Measurements from ENCODE around the gene PTGS1. TPM values are rescaled to one million over a fixed set of nuclear protein-coding genes. Genes with fewer than 3 reads are reported as not detected.

Gene PTGS1
- total and polyA plus RNA-seq, 4 experiments from 2014 or later, result 0.17 to 0.49 (median 0.28) TPM; not detected in 1

DNA sequence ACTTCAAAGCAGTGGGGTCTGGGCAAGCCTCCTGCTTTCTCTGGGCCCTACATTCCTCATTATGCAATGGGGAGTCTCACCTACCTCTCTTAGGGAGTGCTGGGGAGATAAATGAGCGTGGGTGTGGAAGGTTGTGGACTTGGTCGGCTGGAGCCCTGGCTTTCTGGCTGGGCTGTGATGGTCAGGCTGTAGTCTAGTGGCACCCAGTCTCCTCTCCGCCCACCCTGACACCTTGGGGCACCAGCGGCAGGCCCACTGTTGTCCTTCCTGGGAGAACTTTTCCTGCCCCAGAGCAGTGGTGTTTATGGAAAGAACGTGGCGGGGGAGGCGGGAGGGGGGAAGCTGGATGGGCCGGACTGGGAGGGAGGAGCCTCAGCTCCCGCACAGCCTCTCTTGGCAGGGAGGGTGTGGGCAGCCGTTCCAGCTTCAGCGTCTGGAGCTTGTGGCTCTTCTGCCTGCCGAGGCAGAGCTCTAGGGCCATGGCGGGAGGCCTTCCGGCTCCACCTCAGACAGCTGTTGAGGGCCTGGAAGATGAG lies 4.1 kb downstream of the PTGS1 start:
- Histone ChIP-seq H3K9me3 (ENCODE audit: control insufficient read depth in 1 of 2, low read length in 2 of 2) (peaks cover 0 to 11% of the 10 kb centered on the region in 2 donors), H3K27me3 (ENCODE audit: insufficient read depth, low read length) (peaks cover 4% of the 10 kb centered on the region), H3K27ac (ENCODE audit: low read depth, low read length) (no peak overlapping the region), H3K4me3 (ENCODE audit: low read length in 2 of 2) (no peak overlapping the region), H3K4me1 (ENCODE audit: insufficient read depth, low read length) (peaks cover 10% of the 10 kb centered on the region), H3K36me3 (ENCODE audit: insufficient read depth, low read length) (no peaks in the 10 kb centered on the region)
- intact Hi-C loops (cut with micrococcal nuclease), result no loop called here
- CTCF ChIA-PET (ENCODE audit: partially characterized antibody), result no interaction called here
- Mint-ChIP-seq H3K27ac (no peak overlapping the region), H3K9me3 (peaks cover 0 to 14% (median 5%) of the 10 kb centered on the region in 8 donors), H3K27me3 (peaks cover 23 to 34% of the 10 kb centered on the region in 2 donors), H3K36me3 (no peaks in the 10 kb centered on the region), H3K4me3 (no peak overlapping the region), H3K4me1 (peaks cover 6 to 18% (median 8%) of the 10 kb centered on the region in 4 donors)
- POLR2A ChIA-PET (ENCODE audit: partially characterized antibody), result no interaction called here
- DNase-seq, result no peak

DNA sequence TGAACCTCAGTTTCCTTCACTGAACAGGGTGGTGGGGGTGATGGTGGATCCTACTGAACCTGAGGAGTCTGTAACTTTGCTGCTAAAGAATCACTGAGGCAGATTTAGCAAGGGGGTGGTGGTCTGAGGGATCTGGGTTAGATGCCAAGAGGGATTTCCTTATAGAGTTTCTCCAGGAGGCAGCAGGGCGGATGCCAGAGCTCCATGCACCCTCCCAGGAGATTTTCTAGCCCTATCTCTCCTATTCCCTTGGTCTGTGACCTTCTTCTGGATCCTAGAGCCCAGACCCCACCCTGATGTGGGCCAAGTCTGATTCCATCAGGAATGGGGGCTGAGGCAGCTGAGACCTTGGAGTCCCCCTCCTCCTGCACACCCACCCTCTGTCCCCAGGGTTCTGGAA lies 6.0 kb downstream of the PTGS1 start:
- H3K36me3 ChIP-seq (ENCODE audit: insufficient read depth, low read length), result no peaks in the 10 kb centered on the region
- Mint-ChIP-seq H3K27ac (no peak overlapping the region), H3K4me1 (peaks cover 0 to 5% (median 3%) of the 10 kb centered on the region in 4 donors), H3K4me3 (no peak overlapping the region), H3K27me3 (peaks cover 18 to 26% of the 10 kb centered on the region in 2 donors), H3K36me3 (no peaks in the 10 kb centered on the region), H3K9me3 (peaks cover 0 to 14% (median 7%) of the 10 kb centered on the region in 8 donors)
- no peak overlapping the region for H3K27ac ChIP-seq (ENCODE audit: low read depth, low read length)
- CTCF ChIA-PET (ENCODE audit: partially characterized antibody), result no interaction called here
- peaks cover 0 to 11% of the 10 kb centered on the region in 2 donors for H3K9me3 ChIP-seq (ENCODE audit: control insufficient read depth in 1 of 2, low read length in 2 of 2)
- peaks cover 2% of the 10 kb centered on the region for H3K27me3 ChIP-seq (ENCODE audit: insufficient read depth, low read length)
- DNase-seq, result no peak
- H3K4me1 ChIP-seq (ENCODE audit: insufficient read depth, low read length), result no peaks in the 10 kb centered on the region
- no peak overlapping the region for H3K4me3 ChIP-seq (ENCODE audit: low read length in 2 of 2)
- POLR2A ChIA-PET (ENCODE audit: partially characterized antibody), result no interaction called here
- intact Hi-C loops (cut with micrococcal nuclease), result no loop called here

DNA sequence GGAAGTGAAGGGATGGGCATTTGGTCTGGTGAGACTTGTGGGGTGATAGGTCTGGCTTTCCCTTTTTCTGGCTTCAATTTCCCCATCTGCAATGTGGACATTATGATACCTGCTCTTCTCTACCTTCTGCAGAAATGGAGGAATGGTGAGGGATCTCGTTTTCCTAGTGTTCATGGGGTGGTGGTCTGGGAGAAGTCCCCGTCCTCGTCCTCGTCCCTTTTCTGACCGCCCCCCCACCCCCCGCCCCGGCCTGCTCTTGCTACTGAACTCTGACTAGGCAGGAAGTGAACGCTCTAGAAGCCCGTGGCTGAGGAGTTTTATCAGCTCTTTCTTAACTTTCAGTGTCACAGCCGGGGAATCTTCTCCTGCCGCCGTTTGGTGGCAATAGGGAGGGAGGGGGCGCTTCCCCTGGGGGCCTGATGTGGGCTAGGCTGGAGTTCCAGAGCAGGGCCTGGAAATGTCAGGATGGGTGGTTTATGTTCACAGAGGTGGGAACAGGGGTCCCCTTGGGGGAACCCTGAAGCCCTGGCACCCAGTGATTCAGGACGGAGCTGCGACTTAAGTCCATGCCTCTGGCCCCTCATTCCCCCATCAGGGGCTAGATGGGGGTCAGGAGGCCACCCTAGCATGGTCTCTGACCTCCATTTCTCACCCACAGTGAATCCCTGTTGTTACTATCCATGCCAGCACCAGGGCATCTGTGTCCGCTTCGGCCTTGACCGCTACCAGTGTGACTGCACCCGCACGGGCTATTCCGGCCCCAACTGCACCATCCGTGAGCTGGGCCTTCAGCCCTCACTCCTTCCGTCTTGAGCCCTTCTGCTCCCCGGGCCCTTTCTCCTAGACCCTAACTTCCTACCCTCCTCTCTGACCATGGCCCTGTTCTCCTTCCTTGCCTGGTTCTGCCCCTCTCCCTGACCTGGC lies 6.7 kb downstream of the PTGS1 start:
- intact Hi-C loops (cut with micrococcal nuclease), result no loop called here
- Histone ChIP-seq H3K27me3 (ENCODE audit: insufficient read depth, low read length) (no peaks in the 10 kb centered on the region), H3K4me1 (ENCODE audit: insufficient read depth, low read length) (no peaks in the 10 kb centered on the region), H3K4me3 (ENCODE audit: low read length in 2 of 2) (no peak overlapping the region), H3K9me3 (ENCODE audit: control insufficient read depth in 1 of 2, low read length in 2 of 2) (peaks cover 0 to 11% of the 10 kb centered on the region in 2 donors), H3K27ac (ENCODE audit: low read depth, low read length) (no peak overlapping the region), H3K36me3 (ENCODE audit: insufficient read depth, low read length) (no peaks in the 10 kb centered on the region)
- DNase-seq, result no peak
- ChIA-PET CTCF (ENCODE audit: partially characterized antibody) (no interaction called here), POLR2A (ENCODE audit: partially characterized antibody) (no interaction called here)
- Mint-ChIP-seq H3K27me3 (peaks cover 12 to 21% of the 10 kb centered on the region in 2 donors), H3K9me3 (peaks cover 0 to 14% (median 7%) of the 10 kb centered on the region in 8 donors), H3K27ac (no peak overlapping the region), H3K4me3 (peak overlapping the region in 1 of 8 donors; percentile 2), H3K4me1 (peaks cover 0 to 4% (median 2%) of the 10 kb centered on the region in 4 donors), H3K36me3 (no peaks in the 10 kb centered on the region)

DNA sequence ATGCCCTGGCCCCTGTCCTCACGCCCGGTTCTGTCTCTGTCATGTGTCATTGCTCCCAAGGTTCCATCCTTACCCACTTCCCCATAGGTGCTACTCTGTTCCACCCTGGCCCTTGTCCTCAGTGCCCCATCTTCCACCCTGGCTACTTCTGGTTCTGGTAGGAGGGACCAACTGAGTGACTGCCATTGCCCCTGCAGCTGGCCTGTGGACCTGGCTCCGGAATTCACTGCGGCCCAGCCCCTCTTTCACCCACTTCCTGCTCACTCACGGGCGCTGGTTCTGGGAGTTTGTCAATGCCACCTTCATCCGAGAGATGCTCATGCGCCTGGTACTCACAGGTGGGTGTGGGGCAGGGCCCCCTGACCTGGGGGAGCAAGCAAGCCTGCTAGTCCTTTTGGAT lies 7.4 kb downstream of the PTGS1 start:
- intact Hi-C loops (cut with micrococcal nuclease), result no loop called here
- H3K36me3 ChIP-seq (ENCODE audit: insufficient read depth, low read length), result no peaks in the 10 kb centered on the region
- peaks cover 0 to 14% (median 7%) of the 10 kb centered on the region in 8 donors for H3K9me3 Mint-ChIP-seq
- no peak overlapping the region for H3K27ac ChIP-seq (ENCODE audit: low read depth, low read length)
- H3K27me3 ChIP-seq (ENCODE audit: insufficient read depth, low read length), result no peaks in the 10 kb centered on the region
- peaks cover 8 to 17% of the 10 kb centered on the region in 2 donors for H3K27me3 Mint-ChIP-seq
- POLR2A ChIA-PET (ENCODE audit: partially characterized antibody), result no interaction called here
- peaks cover 0 to 11% of the 10 kb centered on the region in 2 donors for H3K9me3 ChIP-seq (ENCODE audit: control insufficient read depth in 1 of 2, low read length in 2 of 2)
- no peaks in the 10 kb centered on the region for H3K4me1 ChIP-seq (ENCODE audit: insufficient read depth, low read length)
- no peak for DNase-seq
- H3K4me3 ChIP-seq (ENCODE audit: low read length in 2 of 2), result no peak overlapping the region
- no peaks in the 10 kb centered on the region for H3K36me3 Mint-ChIP-seq
- H3K4me3 Mint-ChIP-seq, result peak overlapping the region in 1 of 8 donors; percentile 4
- CTCF ChIA-PET (ENCODE audit: partially characterized antibody), result no interaction called here
- no peak overlapping the region for H3K27ac Mint-ChIP-seq
- peaks cover 0 to 4% (median 2%) of the 10 kb centered on the region in 4 donors for H3K4me1 Mint-ChIP-seq

- intact Hi-C loops (cut with micrococcal nuclease), result no loop called here
- peaks cover 8 to 17% of the 10 kb centered on the region in 2 donors for H3K27me3 Mint-ChIP-seq
Measured at GRCh38 chr9:122379340-122379739, 8.5 kb downstream of the PTGS1 start.

GRCh38 chr9:122380293-122380692 lies 9.5 kb downstream of the PTGS1 start:
- H3K36me3 ChIP-seq (ENCODE audit: insufficient read depth, low read length), result no peaks in the 10 kb centered on the region
- Mint-ChIP-seq H3K27ac (no peak overlapping the region), H3K36me3 (no peaks in the 10 kb centered on the region), H3K4me1 (peaks cover 0 to 4% (median 2%) of the 10 kb centered on the region in 4 donors), H3K27me3 (peaks cover 8 to 18% of the 10 kb centered on the region in 2 donors), H3K9me3 (peaks cover 0 to 14% (median 7%) of the 10 kb centered on the region in 8 donors), H3K4me3 (no peak overlapping the region)
- no peaks in the 10 kb centered on the region for H3K27me3 ChIP-seq (ENCODE audit: insufficient read depth, low read length)
- peaks cover 0 to 11% of the 10 kb centered on the region in 2 donors for H3K9me3 ChIP-seq (ENCODE audit: control insufficient read depth in 1 of 2, low read length in 2 of 2)
- H3K27ac ChIP-seq (ENCODE audit: low read depth, low read length), result no peak overlapping the region
- H3K4me3 ChIP-seq (ENCODE audit: low read length in 2 of 2), result no peak overlapping the region
- no peaks in the 10 kb centered on the region for H3K4me1 ChIP-seq (ENCODE audit: insufficient read depth, low read length)
- intact Hi-C loops (cut with micrococcal nuclease), result no loop called here
- ChIA-PET POLR2A (ENCODE audit: partially characterized antibody) (no interaction called here), CTCF (ENCODE audit: partially characterized antibody) (no interaction called here)
- DNase-seq, result no peak

More at GRCh38 chr9:122379340-122379739, 8.5 kb downstream of the PTGS1 start:
- Histone ChIP-seq H3K4me3 (ENCODE audit: low read length in 2 of 2) (no peak overlapping the region), H3K9me3 (ENCODE audit: control insufficient read depth in 1 of 2, low read length in 2 of 2) (peaks cover 0 to 11% of the 10 kb centered on the region in 2 donors), H3K36me3 (ENCODE audit: insufficient read depth, low read length) (no peaks in the 10 kb centered on the region), H3K4me1 (ENCODE audit: insufficient read depth, low read length) (no peaks in the 10 kb centered on the region), H3K27me3 (ENCODE audit: insufficient read depth, low read length) (no peaks in the 10 kb centered on the region), H3K27ac (ENCODE audit: low read depth, low read length) (no peak overlapping the region)
- DNase-seq, result no peak
- ChIA-PET POLR2A (ENCODE audit: partially characterized antibody) (no interaction called here), CTCF (ENCODE audit: partially characterized antibody) (no interaction called here)
- H3K9me3 Mint-ChIP-seq, result peaks cover 0 to 14% (median 7%) of the 10 kb centered on the region in 8 donors
- peaks cover 0 to 4% (median 2%) of the 10 kb centered on the region in 4 donors for H3K4me1 Mint-ChIP-seq
- H3K4me3 Mint-ChIP-seq, result no peak overlapping the region
- H3K36me3 Mint-ChIP-seq, result no peaks in the 10 kb centered on the region
- no peak overlapping the region for H3K27ac Mint-ChIP-seq

DNA sequence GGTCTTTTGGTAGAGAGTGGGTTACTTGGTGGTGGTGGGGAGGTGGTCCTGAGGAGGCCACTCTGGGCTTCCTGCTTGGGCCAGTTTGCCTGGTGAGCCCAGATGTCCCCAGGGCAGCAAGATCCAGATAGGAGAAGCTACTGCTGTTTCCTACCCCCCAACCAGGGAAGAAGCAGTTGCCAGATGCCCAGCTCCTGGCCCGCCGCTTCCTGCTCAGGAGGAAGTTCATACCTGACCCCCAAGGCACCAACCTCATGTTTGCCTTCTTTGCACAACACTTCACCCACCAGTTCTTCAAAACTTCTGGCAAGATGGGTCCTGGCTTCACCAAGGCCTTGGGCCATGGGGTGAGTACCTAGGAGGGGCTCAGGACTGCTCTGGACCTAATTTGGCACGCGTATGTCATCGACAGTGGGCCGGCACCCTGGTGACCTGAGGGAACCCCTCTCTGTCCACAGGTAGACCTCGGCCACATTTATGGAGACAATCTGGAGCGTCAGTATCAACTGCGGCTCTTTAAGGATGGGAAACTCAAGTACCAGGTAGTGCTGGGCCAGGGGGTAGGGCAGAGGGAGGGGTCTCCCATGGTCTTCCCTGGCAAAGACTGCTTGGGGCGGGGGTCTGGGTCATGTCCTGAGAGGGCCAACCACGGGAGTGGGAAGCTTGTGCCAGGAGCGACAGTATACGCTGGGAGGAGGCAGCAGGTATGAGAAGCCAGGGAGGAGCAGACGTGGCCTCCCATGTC lies 10.6 kb downstream of the PTGS1 start:
- H3K9me3 Mint-ChIP-seq, result peaks cover 0 to 14% (median 7%) of the 10 kb centered on the region in 8 donors
- CTCF ChIA-PET (ENCODE audit: partially characterized antibody), result no interaction called here
- H3K27ac Mint-ChIP-seq, result no peak overlapping the region

More for the DNA sequence above, 10.6 kb downstream of the PTGS1 start:
- intact Hi-C loops (cut with micrococcal nuclease), result no loop called here
- no peak overlapping the region for H3K4me3 ChIP-seq (ENCODE audit: low read length in 2 of 2)
- no peaks in the 10 kb centered on the region for H3K27me3 ChIP-seq (ENCODE audit: insufficient read depth, low read length)
- H3K36me3 Mint-ChIP-seq, result no peaks in the 10 kb centered on the region
- H3K4me1 Mint-ChIP-seq, result peaks cover 0 to 4% (median 2%) of the 10 kb centered on the region in 4 donors
- peaks cover 5 to 11% of the 10 kb centered on the region in 2 donors for H3K27me3 Mint-ChIP-seq
- POLR2A ChIA-PET (ENCODE audit: partially characterized antibody), result no interaction called here
- H3K36me3 ChIP-seq (ENCODE audit: insufficient read depth, low read length), result no peaks in the 10 kb centered on the region
- no peak for DNase-seq
- H3K27ac ChIP-seq (ENCODE audit: low read depth, low read length), result no peak overlapping the region
- H3K9me3 ChIP-seq (ENCODE audit: control insufficient read depth in 1 of 2, low read length in 2 of 2), result peaks cover 0 to 11% of the 10 kb centered on the region in 2 donors
- H3K4me1 ChIP-seq (ENCODE audit: insufficient read depth, low read length), result no peaks in the 10 kb centered on the region
- H3K4me3 Mint-ChIP-seq, result no peak overlapping the region

Measured in CD4-positive, alpha-beta memory T cell (primary cell).